Right atrium auricular region (tissue), 2 donors: ENCODE results near the gene SKI. TPM values are rescaled to one million over a fixed set of nuclear protein-coding genes. Genes with fewer than 3 reads are reported as not detected.

Experiments used
- DNase-seq: peaks from one replicate; pipeline ENCODE4 v3.0.0-alpha.2; 2019; ENCODE audit warnings: low spot score
- H3K27ac ChIP-seq, 2 donors: fragments of 200-600 bp; sonication (generic); 1 replicate in 1 of 2; 2 replicates in 1 of 2; pipeline ENCODE4 v1.5.1; 2016 to 2019
- H3K27me3 ChIP-seq, 2 donors: fragments of 200-600 bp; sonication (generic); one replicate each; pipeline versions ENCODE4 v1.5.1 to v1.6.0; 2017 to 2019
- H3K36me3 ChIP-seq: fragments of 200-600 bp; sonication (generic); one replicate; pipeline ENCODE4 v1.5.1; 2016
- H3K4me1 ChIP-seq, 2 donors: fragments of 200-600 bp; sonication (generic); one replicate each; pipeline versions ENCODE4 v1.5.1 to v1.6.0; 2017 to 2019
- H3K4me3 ChIP-seq, 2 donors: fragments of 200-600 bp; sonication (generic); 1 replicate in 1 of 2; 2 replicates in 1 of 2; pipeline ENCODE4 v1.5.1; 2017 to 2019; ENCODE audit warnings: mild to moderate bottlenecking in 1 of 2, moderate library complexity in 1 of 2
- H3K9me3 ChIP-seq, 2 donors: fragments of 200-600 bp; sonication (generic); one replicate each; pipeline ENCODE4 v1.5.1; 2019
- total RNA-seq, 2 donors: library from RNA; depleted of rRNA; stranded (reverse); fragments of >200 nt; gene quantifications; one replicate each; pipeline ENCODE4 v1.1.0, GENCODE V29; 2016
- TF ChIP-seq, protein P1 (sequence below), 2 donors: fragments of 200-600 bp; sonication (generic); IDR thresholded peaks; one replicate each; pipeline ENCODE4 v1.5.1; 2019; ENCODE audit warnings: antibody characterized with exemption in 2 of 2

Gene SKI
- total RNA-seq, 2 donors from 2014 or later: 36.7 to 57.2 TPM

DNA sequence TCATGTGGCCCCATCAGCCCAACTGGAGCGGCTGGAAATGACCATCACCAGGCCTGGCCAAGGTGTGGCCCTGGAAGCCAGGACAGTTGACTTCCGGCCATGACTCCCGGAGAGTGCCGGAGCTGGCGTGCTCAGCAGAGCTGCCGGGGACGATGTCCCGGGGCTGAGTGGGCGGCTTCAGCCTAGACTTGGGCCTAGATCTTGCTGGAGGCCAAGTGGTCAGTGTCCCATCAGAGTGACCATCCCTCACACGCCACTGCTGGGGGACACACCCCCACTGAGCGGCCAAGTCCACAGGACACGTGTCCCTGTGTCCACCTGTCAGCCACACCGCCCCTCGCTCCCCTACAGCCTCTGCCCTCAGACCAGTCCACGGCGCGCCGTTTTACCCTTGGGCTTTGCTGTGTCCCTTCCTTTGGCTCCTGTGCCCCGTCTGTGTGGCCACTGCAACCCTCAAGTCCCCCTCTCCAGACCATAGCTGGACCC is 37.6 kb upstream of the SKI start:
- Histone ChIP-seq H3K27ac (peak overlapping the region; percentile 93 to 97), H3K27me3 (no peaks in the 10 kb centered on the region), H3K36me3 (no peaks in the 10 kb centered on the region), H3K4me1 (peaks cover 0 to 56% of the 10 kb centered on the region in 2 donors), H3K9me3 (no peaks in the 10 kb centered on the region), H3K4me3 (peak overlapping the region; percentile 55 to 60)
- no peak for DNase-seq
- TF ChIP-seq, protein P1, sequence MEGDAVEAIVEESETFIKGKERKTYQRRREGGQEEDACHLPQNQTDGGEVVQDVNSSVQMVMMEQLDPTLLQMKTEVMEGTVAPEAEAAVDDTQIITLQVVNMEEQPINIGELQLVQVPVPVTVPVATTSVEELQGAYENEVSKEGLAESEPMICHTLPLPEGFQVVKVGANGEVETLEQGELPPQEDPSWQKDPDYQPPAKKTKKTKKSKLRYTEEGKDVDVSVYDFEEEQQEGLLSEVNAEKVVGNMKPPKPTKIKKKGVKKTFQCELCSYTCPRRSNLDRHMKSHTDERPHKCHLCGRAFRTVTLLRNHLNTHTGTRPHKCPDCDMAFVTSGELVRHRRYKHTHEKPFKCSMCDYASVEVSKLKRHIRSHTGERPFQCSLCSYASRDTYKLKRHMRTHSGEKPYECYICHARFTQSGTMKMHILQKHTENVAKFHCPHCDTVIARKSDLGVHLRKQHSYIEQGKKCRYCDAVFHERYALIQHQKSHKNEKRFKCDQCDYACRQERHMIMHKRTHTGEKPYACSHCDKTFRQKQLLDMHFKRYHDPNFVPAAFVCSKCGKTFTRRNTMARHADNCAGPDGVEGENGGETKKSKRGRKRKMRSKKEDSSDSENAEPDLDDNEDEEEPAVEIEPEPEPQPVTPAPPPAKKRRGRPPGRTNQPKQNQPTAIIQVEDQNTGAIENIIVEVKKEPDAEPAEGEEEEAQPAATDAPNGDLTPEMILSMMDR (IDR thresholded peaks at IDR 0.05): no peak

DNA sequence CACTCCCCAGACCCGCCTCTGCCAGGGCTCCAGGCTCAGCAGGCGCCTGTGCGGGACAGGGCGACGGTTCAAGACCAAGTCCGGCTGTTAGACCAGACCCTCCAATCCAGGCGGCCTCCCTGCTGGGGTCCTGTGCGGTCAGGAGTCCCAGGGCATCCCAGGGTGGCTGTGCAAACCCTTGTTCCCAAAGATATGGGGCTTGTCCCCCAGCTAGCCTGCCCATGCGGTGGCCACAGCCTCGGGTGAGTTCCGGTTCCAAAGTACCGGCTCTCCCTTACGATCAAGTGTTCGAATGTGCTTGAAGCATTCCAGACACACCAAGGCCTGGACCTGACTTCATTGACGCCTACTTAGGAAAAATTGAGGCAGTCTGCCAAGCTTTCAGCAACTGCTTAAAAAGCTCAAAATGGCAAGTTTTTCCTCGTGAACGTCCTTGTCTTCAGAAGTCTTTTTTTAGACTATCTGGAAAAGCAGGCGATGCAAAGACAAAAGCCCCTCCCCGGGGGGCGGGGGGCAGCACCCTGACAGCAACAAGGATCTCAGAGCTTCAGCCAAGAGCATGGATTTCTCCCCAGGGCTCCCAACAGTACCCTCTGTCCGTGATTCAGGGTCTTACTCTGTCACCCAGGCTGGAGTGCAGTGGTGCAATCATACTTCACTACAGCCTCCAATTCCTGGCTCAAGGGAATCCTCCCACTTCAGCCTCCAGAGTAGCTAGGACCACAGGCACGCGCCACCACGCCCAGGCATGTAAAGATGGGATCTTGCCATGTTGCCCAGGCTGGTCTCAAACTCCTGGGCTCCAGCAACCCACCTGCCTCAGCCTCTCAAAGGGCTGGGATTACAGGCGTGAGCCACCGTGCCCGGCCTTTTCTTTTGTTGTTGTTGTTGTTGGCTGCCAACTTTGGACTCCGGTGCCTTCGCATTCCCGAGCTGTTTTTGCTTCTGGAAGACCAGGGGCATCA is 35.8 kb upstream of the SKI start:
- Histone ChIP-seq H3K4me3 (peak overlapping the region in 1 of 2 donors; percentile 4), H3K4me1 (peaks cover 0 to 60% of the 10 kb centered on the region in 2 donors), H3K27me3 (no peaks in the 10 kb centered on the region), H3K9me3 (no peaks in the 10 kb centered on the region), H3K27ac (peak overlapping the region; percentile 85 to 97), H3K36me3 (no peaks in the 10 kb centered on the region)
- DNase-seq: no peak
- TF ChIP-seq, protein P1 (IDR thresholded peaks at IDR 0.05): no peak

DNA sequence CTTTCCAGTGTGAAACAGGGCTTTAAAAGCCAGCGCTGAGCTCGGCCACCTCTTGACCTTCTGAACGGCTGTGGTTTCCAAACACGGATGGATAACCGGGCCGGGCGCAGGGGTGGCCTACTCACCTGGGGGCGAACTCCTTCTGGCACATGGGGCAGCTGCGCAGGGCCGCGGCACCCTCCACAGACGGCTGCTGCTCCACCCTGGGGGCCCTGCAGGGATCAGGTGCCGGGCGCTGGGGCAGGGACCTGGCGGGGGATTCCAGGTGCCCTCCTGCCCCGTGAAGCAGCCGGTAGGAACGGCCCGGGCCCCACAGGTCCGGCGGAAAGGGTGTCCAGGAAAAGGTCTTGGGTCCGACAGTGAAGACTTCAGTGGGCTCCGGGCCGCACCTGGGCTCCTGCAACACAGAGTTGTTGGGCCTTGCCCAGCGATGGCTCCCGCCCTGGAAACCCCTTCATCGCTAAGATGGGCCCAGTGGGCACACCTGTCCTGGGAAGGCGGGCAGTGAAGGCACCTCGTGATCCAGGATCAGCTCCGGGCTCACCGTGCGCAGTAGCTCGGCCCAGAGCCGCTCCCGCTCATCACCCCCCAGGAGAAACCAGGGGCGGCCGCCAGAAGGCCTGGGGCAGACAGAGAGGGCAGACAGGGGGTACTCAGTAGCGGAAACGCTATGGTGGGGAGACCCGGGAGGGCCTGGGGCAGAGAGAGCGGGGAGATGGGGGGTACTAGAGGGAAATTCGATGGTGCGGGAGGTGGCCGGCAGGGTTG is 34.4 kb upstream of the SKI start:
- no peaks in the 10 kb centered on the region for H3K36me3 ChIP-seq
- H3K27me3 ChIP-seq: no peaks in the 10 kb centered on the region
- H3K27ac ChIP-seq: peak overlapping the region; percentile 85 to 97
- no peak for DNase-seq
- peaks cover 0 to 62% of the 10 kb centered on the region in 2 donors for H3K4me1 ChIP-seq
- no peaks in the 10 kb centered on the region for H3K9me3 ChIP-seq
- TF ChIP-seq, protein P1 (IDR thresholded peaks at IDR 0.05): no peak
- H3K4me3 ChIP-seq: peak overlapping the region; percentile 69 to 77

DNA sequence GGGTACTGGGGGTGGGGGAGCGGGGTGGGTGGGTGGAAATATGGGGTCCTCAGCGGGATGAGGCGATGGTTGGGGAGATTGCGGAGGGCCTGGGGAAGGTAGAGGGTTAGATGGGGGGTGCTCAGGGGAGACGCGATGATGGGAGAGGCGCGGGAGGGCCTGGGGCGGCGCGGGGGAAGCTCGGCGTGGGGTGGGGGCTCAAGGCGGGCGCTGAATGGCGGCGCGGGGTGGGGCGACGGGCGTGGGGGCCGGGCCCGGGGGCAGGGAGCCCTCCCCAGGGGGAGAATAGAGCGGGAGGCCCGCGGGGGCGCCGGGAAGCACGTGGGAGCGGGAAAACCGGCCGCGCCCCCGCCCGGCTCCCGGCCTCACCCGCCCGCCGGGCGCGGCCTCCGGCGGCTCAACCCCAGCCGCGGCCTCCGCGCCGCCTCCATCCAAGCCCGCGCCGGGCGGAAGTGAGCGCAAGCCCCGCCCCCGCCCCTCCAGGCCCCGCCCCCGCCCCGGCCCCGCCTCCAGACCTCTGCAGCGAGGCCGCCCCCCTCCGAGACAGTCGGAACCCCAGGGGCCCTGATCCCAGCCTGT is 33.7 kb upstream of the SKI start, which contains the start of gene FAAP20:
Gene FAAP20, minus strand, starts transcription at position 454 of the 579 bp plus-strand sequence. Its CDS starts 23 bp downstream, at position 431.
- Histone ChIP-seq H3K36me3 (no peaks in the 10 kb centered on the region), H3K27ac (peak within 1 kb of the TSS; percentile 85 to 97), H3K27me3 (no peaks in the 10 kb centered on the region), H3K4me1 (peaks cover 0 to 62% of the 10 kb centered on the region in 2 donors), H3K4me3 (peak within 1 kb of the TSS; percentile 69 to 77), H3K9me3 (no peaks in the 10 kb centered on the region)
- DNase-seq: no peak
- TF ChIP-seq, protein P1 (IDR thresholded peaks at IDR 0.05): no peak

DNA sequence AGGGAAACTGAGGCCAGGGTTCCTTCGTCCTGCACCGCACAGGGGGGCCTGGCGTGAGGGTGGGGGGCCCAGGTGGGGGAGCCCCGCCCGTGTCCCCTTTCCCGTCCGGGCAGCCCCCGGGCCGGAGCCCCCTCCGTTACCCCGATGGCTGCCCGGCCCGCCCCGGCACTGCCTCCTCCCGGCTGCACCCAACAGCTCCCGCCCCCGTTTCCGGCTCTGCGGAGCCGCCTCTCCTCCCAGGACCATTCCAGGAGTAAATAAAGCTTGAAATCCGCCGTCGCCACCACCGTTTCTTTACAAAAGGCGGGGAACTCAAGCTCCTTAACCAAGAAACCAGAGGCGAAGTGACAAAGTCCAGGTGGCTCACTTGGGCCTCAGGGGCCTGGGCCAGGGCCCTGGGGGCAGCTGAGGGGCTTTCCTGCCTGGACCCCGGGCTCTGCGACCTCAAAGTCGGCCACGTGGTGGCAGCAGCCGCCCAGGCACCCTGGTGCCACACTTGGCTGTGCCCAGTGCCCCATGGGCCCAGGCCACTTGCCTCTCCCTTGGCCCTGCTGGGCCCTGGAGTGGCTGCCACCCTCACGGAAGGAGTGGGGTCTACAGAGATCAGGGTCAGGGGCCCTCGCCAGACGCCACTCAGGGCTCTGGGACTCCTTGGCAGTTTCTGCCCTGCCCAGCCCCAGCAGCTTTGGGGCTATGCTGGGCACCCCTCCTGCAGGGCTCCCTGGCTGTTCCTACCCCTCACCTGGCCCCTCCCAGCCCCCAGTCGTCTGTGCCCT is 33.0 kb upstream of the SKI start:
- TF ChIP-seq, protein P1 (IDR thresholded peaks at IDR 0.05): peak; percentile 84 to 98
- H3K27ac ChIP-seq: peak overlapping the region; percentile 85 to 97
- peak overlapping the region; percentile 69 to 77 for H3K4me3 ChIP-seq
- H3K4me1 ChIP-seq: peaks cover 0 to 65% of the 10 kb centered on the region in 2 donors
- no peaks in the 10 kb centered on the region for H3K9me3 ChIP-seq
- H3K36me3 ChIP-seq: no peaks in the 10 kb centered on the region
- DNase-seq: peak; percentile 93
- H3K27me3 ChIP-seq: no peaks in the 10 kb centered on the region
